Measurements from ENCODE around the gene FRK.

DNA sequence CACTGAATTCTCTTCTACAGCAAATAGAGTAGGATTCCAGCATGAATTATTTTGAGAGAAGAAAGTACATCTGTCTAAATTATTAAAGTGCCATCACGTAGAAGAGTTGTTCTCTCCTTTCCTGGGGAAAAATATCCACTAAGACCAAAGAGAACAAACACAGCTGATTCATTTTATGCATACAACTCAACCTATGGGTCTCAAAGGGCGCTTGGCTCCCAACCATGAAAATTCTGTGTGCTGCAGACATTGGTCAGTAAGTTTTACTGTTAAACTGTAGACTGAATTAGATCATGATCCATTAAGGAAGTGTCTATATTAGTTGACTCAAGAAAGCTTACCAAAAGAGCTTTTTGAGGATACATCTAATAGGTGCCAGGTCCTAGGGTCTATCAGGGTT lies 83.5 kb downstream of the FRK start:
- TF ChIP-seq JUNB (IDR thresholded peaks at IDR 0.05) (no peak), MAFK (IDR thresholded peaks at IDR 0.05; ENCODE audit: partially characterized antibody) (no peak), POLR2A (IDR thresholded peaks at IDR 0.05; ENCODE audit: low read length) (no peak), SMC3 (IDR thresholded peaks at IDR 0.05) (no peak), KDM1A (IDR thresholded peaks at IDR 0.05; ENCODE audit: low read depth) (no peak), CEBPB (IDR thresholded peaks at IDR 0.05) (no peak)
- TF ChIP-seq, protein P1, sequence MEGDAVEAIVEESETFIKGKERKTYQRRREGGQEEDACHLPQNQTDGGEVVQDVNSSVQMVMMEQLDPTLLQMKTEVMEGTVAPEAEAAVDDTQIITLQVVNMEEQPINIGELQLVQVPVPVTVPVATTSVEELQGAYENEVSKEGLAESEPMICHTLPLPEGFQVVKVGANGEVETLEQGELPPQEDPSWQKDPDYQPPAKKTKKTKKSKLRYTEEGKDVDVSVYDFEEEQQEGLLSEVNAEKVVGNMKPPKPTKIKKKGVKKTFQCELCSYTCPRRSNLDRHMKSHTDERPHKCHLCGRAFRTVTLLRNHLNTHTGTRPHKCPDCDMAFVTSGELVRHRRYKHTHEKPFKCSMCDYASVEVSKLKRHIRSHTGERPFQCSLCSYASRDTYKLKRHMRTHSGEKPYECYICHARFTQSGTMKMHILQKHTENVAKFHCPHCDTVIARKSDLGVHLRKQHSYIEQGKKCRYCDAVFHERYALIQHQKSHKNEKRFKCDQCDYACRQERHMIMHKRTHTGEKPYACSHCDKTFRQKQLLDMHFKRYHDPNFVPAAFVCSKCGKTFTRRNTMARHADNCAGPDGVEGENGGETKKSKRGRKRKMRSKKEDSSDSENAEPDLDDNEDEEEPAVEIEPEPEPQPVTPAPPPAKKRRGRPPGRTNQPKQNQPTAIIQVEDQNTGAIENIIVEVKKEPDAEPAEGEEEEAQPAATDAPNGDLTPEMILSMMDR (IDR thresholded peaks at IDR 0.05) = no peak
- TF ChIP-seq, protein P2, sequence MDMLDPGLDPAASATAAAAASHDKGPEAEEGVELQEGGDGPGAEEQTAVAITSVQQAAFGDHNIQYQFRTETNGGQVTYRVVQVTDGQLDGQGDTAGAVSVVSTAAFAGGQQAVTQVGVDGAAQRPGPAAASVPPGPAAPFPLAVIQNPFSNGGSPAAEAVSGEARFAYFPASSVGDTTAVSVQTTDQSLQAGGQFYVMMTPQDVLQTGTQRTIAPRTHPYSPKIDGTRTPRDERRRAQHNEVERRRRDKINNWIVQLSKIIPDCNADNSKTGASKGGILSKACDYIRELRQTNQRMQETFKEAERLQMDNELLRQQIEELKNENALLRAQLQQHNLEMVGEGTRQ (IDR thresholded peaks at IDR 0.05) = no peak
- TF ChIP-seq, protein P3, sequence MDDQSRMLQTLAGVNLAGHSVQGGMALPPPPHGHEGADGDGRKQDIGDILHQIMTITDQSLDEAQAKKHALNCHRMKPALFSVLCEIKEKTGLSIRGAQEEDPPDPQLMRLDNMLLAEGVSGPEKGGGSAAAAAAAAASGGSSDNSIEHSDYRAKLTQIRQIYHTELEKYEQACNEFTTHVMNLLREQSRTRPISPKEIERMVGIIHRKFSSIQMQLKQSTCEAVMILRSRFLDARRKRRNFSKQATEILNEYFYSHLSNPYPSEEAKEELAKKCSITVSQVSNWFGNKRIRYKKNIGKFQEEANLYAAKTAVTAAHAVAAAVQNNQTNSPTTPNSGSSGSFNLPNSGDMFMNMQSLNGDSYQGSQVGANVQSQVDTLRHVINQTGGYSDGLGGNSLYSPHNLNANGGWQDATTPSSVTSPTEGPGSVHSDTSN (IDR thresholded peaks at IDR 0.05) = no peak
